Fibroblast of skin of scalp (primary cell): ENCODE results near the gene SIM2.

Experiments used
- DNase-seq: peaks from one replicate; pipeline ENCODE4 v3.0.0-alpha.2; 2013

The SIM2 gene

DNA sequence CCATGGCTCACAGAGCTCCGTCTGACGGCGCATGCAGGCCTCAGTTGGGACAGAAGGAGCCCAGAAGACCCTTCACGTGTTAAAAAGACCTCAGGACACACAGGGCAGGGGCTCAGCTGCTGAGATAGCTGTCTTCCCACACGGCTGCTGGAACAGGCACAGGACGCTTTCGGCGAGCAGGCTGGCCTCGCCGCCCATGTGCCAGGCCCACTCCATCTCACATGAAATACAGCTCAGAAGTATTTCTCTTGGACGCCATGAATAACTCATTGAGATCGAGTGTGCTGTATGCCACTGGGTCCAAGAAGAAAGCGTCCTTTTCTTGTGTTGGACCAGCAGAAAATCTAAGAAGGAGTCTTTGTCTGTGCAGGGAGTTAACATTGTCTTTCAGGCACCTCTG is 69.6 kb downstream of the SIM2 start:
- DNase-seq, result no peak

DNA sequence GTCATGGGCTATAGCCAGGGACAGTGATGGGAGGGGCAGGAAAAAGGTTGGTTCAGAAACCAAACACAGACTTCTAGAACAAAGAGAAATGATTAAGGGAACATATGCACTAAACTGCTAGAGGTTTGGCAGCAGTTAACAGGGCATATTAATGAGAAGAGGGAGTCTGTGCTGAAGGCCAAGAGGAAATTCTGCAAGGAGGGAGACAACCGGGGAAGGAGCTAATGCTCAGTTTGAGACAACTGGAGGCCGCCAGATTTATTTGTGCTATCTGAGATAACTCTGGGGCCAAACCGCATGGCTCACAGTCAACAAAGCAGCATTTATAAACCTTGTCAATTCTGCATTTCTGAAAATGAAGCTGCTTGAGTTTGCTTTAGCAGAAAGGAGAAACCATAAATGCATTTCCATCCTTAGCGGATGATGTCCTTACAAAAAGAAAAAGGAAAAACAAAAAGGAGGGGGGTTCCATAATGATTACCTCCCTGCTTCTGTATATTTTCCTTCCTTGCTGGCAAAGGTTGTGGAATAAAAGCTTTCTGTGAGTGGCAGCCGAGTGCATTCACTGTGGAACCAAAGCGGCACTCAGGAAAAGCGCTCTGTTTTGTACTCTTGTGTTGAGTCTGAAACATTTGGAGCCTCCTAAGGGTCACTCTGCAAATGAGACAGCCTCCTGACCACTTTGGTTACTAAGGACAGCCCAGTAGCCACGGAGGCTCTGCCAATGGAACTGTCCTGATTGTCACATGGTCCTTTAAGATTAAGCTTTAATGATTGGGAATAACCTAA is 70.3 kb downstream of the SIM2 start:
- no peak for DNase-seq

- DNase-seq, result peak; percentile 50
Measured at GRCh38 chr21:36773117-36773516, 74.2 kb downstream of the SIM2 start.

GRCh38 chr21:36773995-36774394 is 75.1 kb downstream of the SIM2 start:
- no peak for DNase-seq

DNA sequence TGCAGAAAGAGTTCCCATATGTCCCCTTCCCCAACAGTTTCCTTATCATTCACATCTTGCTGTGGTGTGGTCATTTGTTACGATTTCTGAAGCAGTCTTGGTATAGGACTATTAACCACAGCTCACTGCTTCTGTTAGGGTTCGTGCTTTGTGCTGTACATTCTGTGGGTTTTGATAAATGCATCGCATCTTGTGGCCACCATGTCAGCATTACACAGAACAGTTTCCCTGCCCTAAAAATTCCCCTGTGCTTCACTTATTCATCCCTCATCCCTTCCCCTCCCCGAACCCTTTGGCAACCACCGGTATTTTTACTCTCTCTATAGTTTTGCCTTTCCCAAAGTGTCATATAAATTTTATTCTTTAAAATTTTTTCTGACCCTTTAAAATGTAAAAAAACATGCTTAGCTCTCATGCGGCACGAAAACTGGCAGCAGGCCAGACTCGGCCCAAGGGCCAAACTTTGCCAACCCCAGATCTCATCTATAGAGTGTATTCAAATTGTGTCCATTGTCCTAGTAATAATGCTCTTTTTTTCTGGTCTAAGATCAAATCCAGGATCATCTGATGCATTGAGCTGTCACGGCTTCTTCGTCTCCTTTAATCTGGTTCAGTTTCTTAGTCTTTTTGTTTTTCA is 78.2 kb downstream of the SIM2 start:
- DNase-seq, result no peak

DNA sequence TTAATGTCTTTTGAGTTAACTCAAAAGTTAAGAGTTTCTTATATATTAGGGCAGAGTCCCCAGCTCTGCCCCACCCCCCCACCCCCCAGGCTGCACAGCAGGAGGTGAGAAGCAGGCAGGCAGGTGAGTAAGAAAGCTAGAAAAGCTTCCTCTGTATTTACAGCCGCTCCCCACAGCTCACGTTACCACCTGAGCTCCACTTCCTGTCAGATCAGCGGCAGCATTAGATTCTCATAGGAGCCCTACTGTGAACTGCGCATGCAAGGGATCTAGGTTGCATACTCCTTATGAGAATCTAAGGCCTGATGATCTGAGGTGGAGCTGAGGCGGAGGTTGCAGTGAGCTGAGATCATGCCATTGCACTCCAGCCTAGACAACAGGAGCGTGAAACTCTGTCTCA is 81.9 kb downstream of the SIM2 start:
- no peak for DNase-seq

DNA sequence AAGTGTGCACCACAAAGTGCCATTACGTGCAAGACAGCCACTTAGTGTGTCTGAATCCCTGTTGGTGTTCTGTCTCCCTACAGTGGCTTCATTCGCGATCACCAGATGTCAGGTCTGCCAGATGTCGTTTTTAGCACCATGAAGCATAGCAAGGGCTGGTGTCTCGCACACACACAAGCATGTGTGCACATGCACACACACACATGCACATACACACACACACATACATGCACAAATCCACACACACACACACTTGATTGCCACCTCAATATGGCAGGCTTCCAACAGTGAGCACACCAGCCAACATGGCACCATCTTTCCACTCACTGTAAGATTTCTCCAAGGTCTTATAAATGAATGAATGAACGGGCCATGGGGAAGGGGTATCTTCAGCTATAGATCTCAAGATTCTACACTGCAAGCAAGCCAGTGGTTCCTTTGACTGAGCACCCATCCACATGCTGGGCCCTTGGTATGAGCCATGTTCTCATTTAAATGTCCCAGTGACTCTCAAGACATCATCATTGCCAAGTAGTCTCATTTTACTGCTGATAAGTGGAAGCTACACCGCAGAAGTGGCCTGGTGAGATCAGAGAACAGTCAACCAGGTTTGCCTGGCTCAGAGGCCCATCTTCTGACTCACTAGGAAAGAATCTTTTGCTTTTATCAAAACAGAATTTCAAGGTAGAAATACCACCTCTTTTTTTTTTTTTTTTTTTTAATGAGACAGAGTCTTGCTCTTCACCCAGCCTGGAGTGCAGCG is 84.9 kb downstream of the SIM2 start:
- no peak for DNase-seq

GRCh38 chr21:36784947-36785346 is 86.0 kb downstream of the SIM2 start:
- no peak for DNase-seq

DNA sequence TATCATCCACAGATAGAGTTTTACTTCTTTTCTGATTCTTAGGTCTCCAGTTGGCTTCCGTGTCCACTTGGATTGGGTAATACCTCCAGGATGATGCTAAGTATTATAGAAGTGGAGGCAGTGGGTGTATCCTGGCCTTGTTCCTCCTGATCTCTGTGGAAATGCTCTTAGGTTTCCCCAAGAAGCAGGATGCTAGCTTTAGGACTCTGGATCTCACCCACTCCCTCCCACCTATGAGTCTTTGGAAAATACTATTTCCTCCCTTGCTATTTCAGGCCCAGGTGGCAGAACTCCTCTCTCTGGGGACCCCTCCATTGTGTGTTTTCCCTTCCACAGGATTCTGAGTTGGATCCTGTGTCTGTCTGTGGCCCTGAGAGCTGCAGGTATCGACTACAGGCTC is 86.7 kb downstream of the SIM2 start:
- DNase-seq, result no peak

GRCh38 chr21:36786186-36786585 is 87.3 kb downstream of the SIM2 start:
- DNase-seq, result no peak

DNA sequence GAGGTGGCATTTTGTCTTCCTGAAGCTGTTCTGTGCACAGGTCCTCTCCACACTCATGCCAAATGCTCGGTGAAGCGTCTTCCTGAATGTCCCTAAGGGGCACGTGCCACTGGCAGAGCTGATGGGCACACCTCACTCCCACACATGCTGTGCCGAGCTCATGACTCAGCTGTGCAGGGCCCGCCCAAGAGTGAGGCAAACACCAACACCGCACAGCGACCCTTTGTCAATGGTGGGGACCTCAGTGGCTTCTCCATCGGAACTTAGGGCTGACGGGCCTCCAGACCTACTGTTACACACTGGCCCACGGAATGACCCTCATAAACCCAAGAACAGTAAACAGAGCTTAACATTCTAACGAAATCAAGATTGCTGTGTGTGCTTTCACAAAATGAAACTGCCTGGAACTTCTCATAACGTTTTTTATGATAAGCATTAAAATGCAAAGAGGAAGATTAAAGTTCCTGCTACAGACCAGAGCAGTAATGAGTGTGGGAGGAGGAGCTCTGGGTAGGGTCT is 89.3 kb downstream of the SIM2 start:
- no peak for DNase-seq

DNA sequence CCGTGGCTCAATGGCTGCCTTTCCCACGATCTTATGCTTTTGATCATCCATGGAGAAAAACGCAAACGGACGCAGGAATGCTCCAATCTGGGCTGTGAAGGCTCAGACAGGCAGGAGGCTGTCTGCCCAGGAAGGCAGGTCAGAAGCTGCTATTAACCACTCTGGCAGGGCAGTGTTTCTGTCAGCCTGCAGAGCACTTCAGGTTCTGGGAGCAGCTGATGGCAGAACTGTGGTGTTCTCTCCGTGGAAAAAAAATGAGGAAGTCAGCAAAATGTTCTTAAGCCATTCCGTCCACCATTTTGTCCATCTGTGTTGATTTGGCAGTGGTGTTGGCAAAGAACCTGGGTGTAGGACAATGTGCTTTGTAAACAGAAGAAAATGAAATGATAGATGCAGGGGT is 91.7 kb downstream of the SIM2 start:
- no peak for DNase-seq

- DNase-seq, result no peak
Measured at GRCh38 chr21:36791180-36791579, 92.3 kb downstream of the SIM2 start.

DNA sequence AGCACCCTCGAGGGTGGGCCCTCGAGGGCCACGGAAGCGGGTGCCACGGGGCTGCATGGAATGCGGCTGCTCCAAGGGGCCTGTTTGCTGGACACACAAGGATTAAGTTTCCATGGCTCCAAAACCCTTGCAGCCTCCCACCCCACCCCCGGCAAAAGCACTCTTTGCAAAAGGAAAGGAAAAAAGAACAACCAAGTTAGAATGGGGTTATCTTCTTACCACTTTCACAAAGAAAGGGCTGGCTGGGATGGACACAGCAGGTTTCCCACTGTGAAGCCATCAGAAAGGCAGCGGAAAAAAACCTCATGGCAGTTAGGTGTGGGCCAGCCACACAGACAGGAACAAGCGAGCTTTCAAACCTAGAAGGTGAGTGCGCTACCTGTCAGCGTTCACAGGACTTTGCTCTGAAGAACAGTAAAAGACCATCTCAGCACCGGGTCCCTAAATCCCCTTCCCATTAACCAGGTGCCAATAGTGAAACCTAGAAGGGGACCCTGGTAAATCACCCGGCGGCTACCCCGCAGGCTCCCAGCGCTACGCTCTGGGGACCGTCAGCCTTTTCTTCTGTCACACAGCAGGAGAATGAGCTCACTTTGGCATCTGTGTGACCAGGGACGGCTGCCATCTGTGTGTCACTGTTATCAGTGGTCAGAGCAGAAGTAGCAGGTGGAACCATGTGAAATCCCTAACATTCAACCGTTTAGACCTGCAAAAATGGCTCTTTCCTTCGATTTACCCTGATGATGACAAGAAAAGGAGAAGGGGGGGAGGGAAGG is 93.0 kb downstream of the SIM2 start:
- no peak for DNase-seq

- no peak for DNase-seq
Measured at GRCh38 chr21:36792505-36792967, 93.6 kb downstream of the SIM2 start.

GRCh38 chr21:36796070-36796469 is 97.2 kb downstream of the SIM2 start:
- no peak for DNase-seq

GRCh38 chr21:36798491-36798890 is 99.6 kb downstream of the SIM2 start:
- no peak for DNase-seq
